Measurements from ENCODE around the gene IGFBP6. TPM values are rescaled to one million over a fixed set of nuclear protein-coding genes. Genes with fewer than 3 reads are reported as not detected.
A peak's percentile ranks its signal among the peaks of the same experiment; 100 is the strongest.

The IGFBP6 gene
- polyA plus RNA-seq, 2 of the 4 experiments (the other 2 are of a cell fraction): 49.1 to 128 TPM

- H3K4me3 ChIP-seq: no peak overlapping the region
- no peaks in the 10 kb centered on the region for H3K9me3 ChIP-seq
- TF ChIP-seq MAZ (IDR thresholded peaks at IDR 0.05; ENCODE audit: borderline replicate concordance, low read depth, low read length) (no peak), SREBF2 (IDR thresholded peaks at IDR 0.05) (no peak), ZSCAN20 (CRISPR knock-in tag; IDR thresholded peaks at IDR 0.05) (no peak), BCL3 (IDR thresholded peaks at IDR 0.05) (no peak), ZC3H11A (IDR thresholded peaks at IDR 0.05) (no peak), ATOH8 (CRISPR knock-in tag; IDR thresholded peaks at IDR 0.05; ENCODE audit: low read depth) (no peak), CBX8 (IDR thresholded peaks at IDR 0.05) (no peak), HOXB13 (CRISPR knock-in tag; IDR thresholded peaks at IDR 0.05; ENCODE audit: low read depth) (no peak), FOSB (CRISPR knock-in tag; IDR thresholded peaks at IDR 0.05) (no peak), BHLHE40 (IDR thresholded peaks at IDR 0.05; ENCODE audit: low read depth, low read length) (no peak), HDAC2 (IDR thresholded peaks at IDR 0.05) (no peak), NR3C1 (IDR thresholded peaks at IDR 0.05) (no peak), USF2 (IDR thresholded peaks at IDR 0.05) (no peak)
- TF ChIP-seq, protein P1, sequence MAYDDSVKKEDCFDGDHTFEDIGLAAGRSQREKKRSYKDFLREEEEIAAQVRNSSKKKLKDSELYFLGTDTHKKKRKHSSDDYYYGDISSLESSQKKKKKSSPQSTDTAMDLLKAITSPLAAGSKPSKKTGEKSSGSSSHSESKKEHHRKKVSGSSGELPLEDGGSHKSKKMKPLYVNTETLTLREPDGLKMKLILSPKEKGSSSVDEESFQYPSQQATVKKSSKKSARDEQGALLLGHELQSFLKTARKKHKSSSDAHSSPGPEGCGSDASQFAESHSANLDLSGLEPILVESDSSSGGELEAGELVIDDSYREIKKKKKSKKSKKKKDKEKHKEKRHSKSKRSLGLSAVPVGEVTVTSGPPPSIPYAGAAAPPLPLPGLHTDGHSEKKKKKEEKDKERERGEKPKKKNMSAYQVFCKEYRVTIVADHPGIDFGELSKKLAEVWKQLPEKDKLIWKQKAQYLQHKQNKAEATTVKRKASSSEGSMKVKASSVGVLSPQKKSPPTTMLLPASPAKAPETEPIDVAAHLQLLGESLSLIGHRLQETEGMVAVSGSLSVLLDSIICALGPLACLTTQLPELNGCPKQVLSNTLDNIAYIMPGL (CRISPR knock-in tag; IDR thresholded peaks at IDR 0.05; ENCODE audit: borderline replicate concordance): no peak
- ATAC-seq (no peak), FAIRE-seq (no peak), DNase-seq (ENCODE audit: low read depth in 1 of 2, low spot score in 1 of 2) (no peak)
- peaks cover 43% of the 10 kb centered on the region for H3K4me1 ChIP-seq
- no peak overlapping the region for H3K4me2 ChIP-seq
- POLR2A ChIA-PET: interaction anchor here (0.7 to 2.9 kb wide), 3 partner anchors 9 to 36 kb away, joined by 3 to 9 read pairs (median 4); partner anchors contain the start of gene SPRYD3
- H3K27ac ChIP-seq: no peak overlapping the region
- 92% methylated on average over 12 of the region's 14 CpGs for WGBS (ENCODE audit: missing lambda C conversion rate)
- CTCF ChIA-PET: interaction anchor here (0.9 to 45.5 kb wide), 8 partner anchors 13 to 179 kb away, joined by 3 to 1424 read pairs (median 8); partner anchors contain the start of genes IGFBP6, SOAT2, SPRYD3 and TNS2
These were observed 34.3 kb upstream of the IGFBP6 start for GRCh38 chr12:53062977-53063707.

- ATAC-seq (no peak), DNase-seq (ENCODE audit: low read depth in 1 of 2, low spot score in 1 of 2) (no peak), FAIRE-seq (no peak)
- H3K4me3 ChIP-seq: no peak overlapping the region
- WGBS (ENCODE audit: missing lambda C conversion rate): 69% methylated on average over 13 of the region's 13 CpGs
- TF ChIP-seq ATOH8 (CRISPR knock-in tag; IDR thresholded peaks at IDR 0.05; ENCODE audit: low read depth) (no peak), REST (IDR thresholded peaks at IDR 0.05) (no peak), ZNF302 (CRISPR knock-in tag; IDR thresholded peaks at IDR 0.05) (no peak), ZC3H11A (IDR thresholded peaks at IDR 0.05) (no peak), MAZ (IDR thresholded peaks at IDR 0.05; ENCODE audit: borderline replicate concordance, low read depth, low read length) (no peak), SMC3 (IDR thresholded peaks at IDR 0.05) (no peak), MAFK (IDR thresholded peaks at IDR 0.05; ENCODE audit: partially characterized antibody) (no peak), HOXA7 (CRISPR knock-in tag; IDR thresholded peaks at IDR 0.05) (no peak), HOXB5 (CRISPR knock-in tag; IDR thresholded peaks at IDR 0.05) (no peak), ZSCAN20 (CRISPR knock-in tag; IDR thresholded peaks at IDR 0.05) (no peak)
- H3K27ac ChIP-seq: peak overlapping the region in 1 of 2 experiments; percentile 14; a peak in 1 of 6 replicates
- no peaks in the 10 kb centered on the region for H3K9me3 ChIP-seq
- POLR2A ChIA-PET: interaction anchor here (0.7 to 2.9 kb wide), 3 partner anchors 10 to 133 kb away, joined by 3 to 9 read pairs (median 3); no protein-coding TSS in a partner anchor
- no peak overlapping the region for H3K4me2 ChIP-seq
- CTCF ChIA-PET: interaction anchor here (0.9 to 45.5 kb wide), 14 partner anchors 14 to 258 kb away, joined by 3 to 1424 read pairs (median 8); partner anchors contain the start of genes AAAS, CSAD, ESPL1 and IGFBP6
- peaks cover 43% of the 10 kb centered on the region for H3K4me1 ChIP-seq
These were observed 33.5 kb upstream of the IGFBP6 start for GRCh38 chr12:53063708-53064612.

Data from A549 (cell line).